Measurements from ENCODE around the gene ENTPD2.

Gene ENTPD2

DNA sequence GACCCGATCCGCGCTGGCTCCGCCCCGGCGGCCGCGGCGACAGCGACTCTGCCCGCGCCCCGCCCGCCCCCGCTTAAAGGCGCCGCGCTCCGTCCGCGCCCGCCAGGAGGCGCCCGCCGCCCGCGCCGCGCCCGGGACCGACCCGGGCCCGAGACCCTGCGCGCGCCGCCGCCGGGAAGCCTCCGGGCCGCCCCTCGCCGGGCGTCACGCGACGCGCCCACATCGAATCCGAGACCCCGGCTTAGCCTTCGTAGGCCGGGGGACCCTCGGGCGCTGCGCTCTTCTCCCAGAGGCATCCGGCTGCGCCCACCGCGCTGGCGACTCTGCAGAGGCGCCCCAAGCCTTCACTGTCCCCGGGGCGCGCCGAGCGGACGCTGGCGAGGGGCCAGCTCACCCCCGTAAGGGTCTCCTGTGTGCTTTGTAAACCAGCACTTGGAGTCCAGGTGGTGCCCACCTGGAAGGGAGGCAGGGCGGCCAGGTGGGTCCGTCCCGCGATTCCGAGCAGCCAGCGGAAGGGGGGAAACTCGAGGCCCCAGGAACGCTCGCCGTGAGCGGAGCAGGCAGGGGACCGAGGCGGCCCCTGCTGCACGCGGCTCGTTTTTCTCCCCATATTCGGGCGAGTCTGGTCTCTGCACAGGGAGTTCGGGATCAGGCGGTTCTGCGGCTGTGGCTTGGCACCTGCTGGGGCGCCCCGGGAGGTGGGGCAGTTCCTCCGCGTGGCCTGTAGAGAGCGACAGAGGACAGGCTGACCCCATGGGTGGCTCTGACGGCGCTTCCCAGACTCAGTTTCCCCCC is 25.4 kb downstream of the ENTPD2 start:
- DNase-seq, result peak; percentile 66 to 83 (median 74)

DNA sequence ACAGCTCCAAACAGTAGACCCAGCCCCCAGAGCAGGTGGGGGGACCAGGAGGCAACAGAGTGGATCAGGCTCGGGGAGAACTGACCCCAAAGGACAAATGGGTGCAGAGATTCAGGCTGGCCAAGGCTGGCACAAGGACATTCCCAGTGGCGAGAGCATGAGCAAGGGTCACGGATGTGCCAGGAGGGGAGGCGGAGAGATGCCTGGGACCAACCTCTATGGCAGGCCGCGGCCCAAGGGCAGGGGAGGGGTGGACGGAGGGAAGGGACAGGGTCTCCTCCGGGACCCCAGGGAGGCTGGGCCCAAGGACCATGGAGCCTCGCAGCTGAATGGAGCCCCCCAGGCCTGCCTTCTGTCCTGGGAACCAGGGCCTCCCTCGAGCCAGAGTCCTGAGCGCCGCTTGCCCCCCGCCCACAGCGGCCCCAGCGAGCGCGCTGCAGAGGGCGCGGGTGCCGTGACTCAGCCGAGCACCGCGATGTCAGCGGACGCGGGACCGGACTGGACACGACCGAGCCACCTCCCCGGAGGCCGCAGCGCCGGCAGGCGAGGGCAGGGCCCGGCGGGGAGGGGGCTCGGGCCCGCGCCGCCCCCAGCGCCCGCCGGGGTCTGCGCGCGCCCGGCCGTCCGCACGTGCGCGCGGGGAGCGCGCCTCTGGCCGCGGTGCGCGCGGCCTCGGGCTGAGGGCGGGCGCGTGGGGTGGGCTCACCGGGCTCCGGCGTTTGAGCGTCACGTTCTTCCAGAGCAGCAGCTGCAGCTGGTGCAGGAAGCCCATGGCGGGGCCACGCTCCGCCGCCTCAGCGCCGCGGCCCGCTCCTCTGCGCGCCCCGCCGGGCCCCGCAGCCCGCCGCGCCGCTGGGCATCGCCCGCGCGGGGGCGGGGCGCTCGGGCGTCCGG is 26.2 kb downstream of the ENTPD2 start, which contains the start of gene ABCA2:
Gene ABCA2 (minus strand): TSS at position 869 of the 894 bp plus-strand sequence. CDS start 97 bp downstream, at position 772.
- DNase-seq, result peak; percentile 2 to 63 (median 57)

GRCh38 chr9:137026828-137027227 is 27.0 kb downstream of the ENTPD2 start:
- no peak for DNase-seq

DNA sequence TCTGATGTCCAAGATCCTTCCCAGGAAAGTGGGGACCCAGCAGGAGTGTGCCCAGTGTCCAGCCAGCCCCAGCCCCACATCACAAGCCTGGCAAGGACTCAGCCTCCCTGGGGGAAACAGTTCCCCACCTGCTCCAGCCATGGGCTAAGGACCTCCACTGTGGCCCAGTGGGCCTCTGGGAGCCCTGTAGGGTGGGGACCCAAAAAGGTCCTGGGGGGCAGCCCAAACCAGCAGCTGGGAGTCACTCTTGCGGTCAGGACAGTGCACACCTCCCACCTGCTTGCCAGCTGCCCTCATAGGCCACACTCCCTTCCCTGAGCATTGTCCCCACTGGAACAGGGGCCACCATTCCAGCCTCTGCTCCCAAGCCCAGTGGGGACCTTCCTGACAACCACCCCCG is 27.5 kb downstream of the ENTPD2 start:
- DNase-seq, result no peak

DNA sequence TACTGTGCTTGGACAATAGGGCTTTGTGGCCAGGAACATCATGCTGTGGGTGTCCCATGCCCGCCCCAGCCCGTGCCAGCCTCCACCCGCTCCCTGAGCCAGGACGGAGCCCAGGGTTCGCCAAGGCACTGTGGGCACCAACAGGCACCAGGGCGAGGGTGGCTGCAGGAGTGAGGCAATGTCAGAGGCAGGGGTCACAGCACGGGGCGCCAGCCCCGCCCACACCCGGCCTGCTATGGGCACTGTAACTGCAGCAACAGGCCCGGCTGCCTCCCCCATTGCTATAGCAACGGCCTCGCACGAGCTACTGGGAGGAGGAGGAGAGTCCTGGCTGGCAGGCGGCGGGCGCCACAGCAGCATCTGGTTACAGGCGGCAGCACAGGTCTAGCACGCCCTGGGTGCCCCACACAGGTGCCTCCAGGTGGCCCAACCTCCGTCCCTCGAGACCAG is 28.3 kb downstream of the ENTPD2 start:
- DNase-seq, result peak; percentile 83 to 98 (median 94)

DNA sequence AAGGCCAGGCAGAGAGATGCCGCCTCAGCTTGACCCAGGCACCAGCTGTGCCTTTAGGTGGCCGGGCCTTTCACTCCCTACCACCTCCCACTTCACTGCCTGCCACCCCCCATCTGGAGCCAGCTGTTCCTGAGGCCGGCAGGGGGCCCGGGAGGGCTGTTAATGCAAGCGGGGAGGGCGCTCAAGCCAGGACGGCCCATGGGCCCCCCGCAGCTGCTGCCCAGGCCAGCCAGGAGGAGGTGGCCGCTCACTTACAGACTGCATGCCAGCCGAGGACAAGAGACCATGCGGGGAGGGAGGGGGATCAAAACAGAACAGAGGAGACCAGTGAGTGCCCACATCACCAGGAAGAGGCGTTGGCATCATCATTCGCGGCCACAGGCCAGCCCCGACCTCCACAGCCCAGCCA is 30.3 kb downstream of the ENTPD2 start:
- no peak for DNase-seq

DNA sequence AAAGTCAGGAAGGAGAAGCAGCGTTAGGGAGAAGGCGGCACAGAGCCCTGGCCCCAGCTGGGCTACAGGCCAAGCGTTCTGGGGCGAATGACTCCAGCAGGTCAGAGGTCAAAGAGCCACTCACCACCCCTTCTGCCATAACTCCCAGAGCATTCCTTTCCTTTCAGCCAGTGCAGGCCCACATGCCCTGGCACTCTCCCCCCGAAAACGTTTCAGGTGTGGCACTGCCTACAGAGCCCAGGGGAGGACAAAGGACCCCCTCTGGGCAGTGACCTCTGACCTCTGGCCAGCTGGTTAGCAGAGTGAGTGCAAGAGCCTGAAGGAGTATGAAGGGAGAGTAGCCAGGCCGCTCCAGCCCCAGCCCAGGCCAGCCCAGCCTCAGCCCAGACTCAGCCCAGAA is 30.7 kb downstream of the ENTPD2 start:
- DNase-seq, result no peak

DNA sequence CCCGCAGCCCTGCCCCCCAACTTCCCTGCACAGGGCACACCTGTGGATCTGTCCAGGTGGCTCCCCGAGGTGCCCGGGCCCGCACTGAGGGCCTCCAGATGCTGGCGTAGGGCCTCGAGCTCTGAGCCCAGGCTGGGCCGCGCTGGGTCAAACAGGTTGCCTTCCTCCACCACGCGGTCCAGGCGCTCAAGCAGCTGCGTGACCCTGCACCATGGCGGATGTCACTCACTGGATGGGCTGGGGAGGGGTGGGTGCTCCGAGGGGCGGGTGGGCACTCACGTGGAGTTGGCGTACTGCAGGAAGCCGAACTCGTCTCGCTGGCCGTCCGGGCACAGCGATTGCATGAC is 31.2 kb downstream of the ENTPD2 start:
- DNase-seq, result no peak

DNA sequence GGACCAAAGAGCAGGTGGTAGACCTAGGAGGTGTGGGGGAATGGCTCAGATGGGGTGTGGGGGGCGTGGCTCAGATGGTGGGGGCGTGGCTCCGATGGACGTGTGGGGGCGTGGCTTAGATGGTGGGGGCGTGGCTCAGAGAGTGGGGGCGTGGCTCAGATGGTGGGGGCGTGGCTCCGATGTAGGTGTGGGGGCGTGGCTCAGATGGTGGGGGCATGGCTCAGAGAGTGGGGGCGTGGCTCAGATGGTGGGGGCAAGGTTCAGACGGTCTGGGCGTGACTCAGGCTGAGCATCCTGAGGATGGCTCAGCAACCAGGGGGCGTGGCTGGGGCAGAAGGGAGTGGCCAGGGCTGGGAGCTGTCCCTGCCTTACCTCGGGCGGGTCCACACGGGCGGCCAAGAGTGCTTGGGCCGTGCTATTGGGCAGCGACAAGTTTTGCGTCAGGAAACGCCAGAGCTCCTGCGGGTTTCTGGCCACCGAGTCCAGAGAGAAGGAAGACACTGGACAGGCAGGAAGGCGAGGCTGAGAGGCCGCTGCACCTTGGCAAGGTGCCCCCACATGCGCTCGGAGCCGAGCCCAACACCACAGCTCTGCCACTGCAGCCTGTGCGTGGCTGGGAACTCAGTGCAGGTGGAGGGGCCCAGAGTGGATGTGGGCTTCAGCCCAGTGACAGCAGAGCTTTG is 31.7 kb downstream of the ENTPD2 start:
- peak; percentile 41 to 51 (median 46) for DNase-seq

DNA sequence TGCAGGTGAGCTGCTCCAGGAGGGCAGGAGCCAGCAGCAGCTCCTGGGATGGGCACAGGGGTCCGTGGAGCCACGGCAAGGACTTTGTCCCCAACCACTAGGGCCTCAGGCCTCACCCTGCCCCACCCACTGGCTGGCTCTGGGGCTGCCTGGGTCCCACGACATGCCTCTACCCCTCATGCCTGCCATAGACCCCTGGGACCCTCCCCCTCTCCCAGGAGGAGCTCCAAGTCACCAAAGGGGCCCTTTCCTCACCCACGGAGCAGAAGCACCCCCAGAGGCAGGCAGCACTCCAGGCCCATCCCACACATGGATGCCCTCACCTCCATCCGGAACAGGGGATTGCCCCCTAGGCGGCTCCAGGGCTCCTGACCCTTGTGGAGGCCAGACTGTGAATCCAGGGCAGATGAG is 32.3 kb downstream of the ENTPD2 start:
- no peak for DNase-seq

DNA sequence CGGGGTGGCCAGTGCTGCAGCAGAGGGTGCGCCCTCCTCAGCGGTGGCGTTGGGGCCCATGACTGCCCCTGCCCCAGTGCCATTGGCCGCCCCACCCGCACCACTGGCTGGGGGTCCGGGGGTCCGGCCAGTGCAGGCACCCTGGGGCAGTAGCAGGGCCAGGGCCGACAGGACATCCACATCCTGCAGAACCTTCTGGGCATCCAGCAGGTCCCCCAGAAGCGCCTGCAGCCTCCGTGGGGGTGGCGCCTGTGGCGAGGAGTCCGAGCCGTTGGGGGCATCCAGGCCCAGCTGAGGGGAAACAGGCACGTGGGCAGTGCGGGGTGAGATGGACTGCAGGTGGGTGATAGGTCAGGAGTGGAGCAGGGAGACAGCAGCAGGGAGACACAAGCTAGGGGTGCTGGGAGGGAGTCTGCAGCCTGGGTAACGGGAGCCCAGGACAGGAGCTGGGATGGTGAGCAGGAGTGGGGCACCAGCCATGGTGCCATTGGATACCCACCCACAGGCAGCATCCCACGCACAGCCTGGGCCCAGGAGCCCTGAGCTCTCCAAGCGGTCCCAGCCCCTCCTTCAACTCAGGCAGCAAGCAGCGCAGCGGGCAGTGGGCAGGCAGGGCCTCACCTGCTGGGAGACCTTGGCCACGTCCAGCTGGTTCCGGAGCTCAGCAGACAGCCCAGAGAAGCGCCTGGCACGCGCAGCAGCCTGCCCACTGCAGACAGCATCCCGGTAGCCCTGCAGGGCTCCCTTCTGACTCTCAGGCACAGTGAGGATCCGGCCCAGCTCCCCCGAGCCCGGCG is 32.9 kb downstream of the ENTPD2 start:
- no peak for DNase-seq

GRCh38 chr9:137019891-137020683 is 33.8 kb downstream of the ENTPD2 start:
- no peak for DNase-seq

DNA sequence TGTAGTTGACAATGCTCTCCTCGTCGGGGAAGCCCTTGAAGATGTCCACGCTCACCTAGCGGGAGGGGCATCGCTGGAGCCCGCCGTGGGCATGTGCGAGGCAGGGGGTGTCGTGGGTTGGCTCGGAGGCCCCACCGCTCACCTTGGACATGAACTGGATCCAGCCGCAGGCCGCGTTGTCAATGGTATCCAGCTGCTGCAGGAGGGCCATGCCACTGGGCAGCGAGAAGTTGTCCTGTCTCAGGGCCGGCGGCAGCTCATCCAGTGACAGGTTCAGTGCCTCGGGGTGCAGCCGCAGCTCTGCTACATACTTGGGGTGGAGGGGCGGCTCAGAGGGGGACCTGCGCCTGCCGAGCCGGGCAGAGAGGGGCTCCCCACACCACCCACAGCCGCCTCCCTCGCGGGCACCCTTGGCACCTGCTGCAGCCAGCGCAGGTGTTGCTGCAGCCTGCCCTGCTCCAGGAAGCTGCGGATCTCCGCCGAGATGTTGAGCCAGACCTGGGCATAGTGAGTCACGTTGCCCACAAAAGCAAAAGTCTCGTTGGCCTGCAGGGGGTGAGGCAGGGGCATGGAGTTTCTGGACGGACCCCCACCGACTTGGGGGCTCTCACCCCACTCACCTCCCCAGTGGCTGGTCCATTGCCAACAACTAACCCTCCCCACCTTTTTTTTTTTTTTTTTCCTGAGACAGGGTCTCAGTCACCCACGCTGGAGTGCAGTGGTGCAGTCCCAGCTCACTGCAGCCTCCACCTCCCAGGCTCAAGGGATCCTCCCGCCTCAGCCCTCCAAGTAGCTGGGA is 34.9 kb downstream of the ENTPD2 start:
- no peak for DNase-seq

GRCh38 chr9:137017791-137018497 is 35.9 kb downstream of the ENTPD2 start:
- DNase-seq, result no peak

- DNase-seq, result no peak
Measured at GRCh38 chr9:137017071-137017470, 36.8 kb downstream of the ENTPD2 start.

- no peak for DNase-seq
Measured at GRCh38 chr9:137016436-137016835, 37.4 kb downstream of the ENTPD2 start.

DNA sequence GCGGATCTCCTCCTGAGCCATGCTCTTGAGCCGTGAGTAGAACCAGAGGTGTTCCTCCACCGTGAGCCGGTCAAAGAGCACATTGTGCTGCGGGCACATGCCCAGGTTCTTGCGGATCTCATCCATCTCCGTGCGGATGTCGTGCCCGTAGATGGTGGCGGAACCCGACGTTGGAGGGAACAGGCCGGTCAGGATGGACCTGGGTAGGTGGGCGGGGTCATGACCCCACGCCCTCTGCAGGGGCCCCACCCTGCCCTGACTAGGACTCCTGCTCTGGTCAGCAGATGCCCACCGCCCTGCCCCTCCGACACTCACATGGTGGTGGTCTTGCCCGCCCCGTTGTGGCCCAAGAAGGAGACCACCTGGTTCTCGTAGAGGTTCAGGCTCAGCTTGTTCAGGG is 37.9 kb downstream of the ENTPD2 start:
- no peak for DNase-seq

DNA sequence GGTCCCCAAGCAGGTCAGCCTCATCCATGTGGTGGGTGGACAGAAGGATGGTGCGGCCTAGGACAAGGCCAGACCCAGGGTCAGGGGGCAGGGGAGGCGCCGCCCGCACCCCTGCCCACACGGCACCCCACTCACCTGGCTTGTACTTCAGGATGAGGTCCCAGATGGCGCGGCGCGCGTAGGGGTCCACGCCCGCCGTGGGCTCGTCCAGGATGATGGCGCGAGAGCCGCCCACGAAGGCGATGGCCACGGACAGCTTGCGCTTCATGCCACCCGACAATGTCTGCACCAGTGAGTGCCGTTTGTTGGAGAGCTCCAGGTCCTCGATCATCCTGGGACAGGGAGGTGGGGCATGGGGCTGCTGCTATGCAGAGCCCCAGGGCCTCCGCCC is 38.3 kb downstream of the ENTPD2 start:
- no peak for DNase-seq

- DNase-seq, result no peak
Measured at GRCh38 chr9:137014776-137015539, 38.9 kb downstream of the ENTPD2 start.
